Uterus (tissue), 4 donors: ENCODE results near the gene NPB. TPM values are rescaled to one million over a fixed set of nuclear protein-coding genes. Genes with fewer than 3 reads are reported as not detected.

Experiments
- DNase-seq, 2 donors: peaks; one replicate each; pipeline ENCODE4 v3.0.0-alpha.2; 2019 to 2020
- H3K27ac ChIP-seq, 2 donors: fragments of 200-600 bp; sonication (generic); 1 replicate in 1 of 2; 2 replicates in 1 of 2; pipeline ENCODE4 v1.5.1; 2016 to 2018
- H3K27me3 ChIP-seq, 2 donors: fragments of 200-600 bp; sonication (generic); one replicate each; pipeline ENCODE4 v1.5.1; 2018 to 2019; ENCODE audit warnings: control low read depth in 1 of 2
- H3K36me3 ChIP-seq, 2 donors: fragments of 200-600 bp; sonication (generic); one replicate each; pipeline ENCODE4 v1.5.1; 2019; ENCODE audit warnings: control low read depth in 1 of 2
- H3K4me1 ChIP-seq, 2 donors: fragments of 200-600 bp; sonication (generic); one replicate each; pipeline ENCODE4 v1.5.1; 2018 to 2019; ENCODE audit warnings: control low read depth in 1 of 2
- H3K4me3 ChIP-seq, 2 donors: fragments of 200-600 bp; sonication (generic); 1 replicate in 1 of 2; 2 replicates in 1 of 2; pipeline ENCODE4 v1.5.1; 2018 to 2019; ENCODE audit warnings: mild to moderate bottlenecking in 1 of 2
- H3K9me3 ChIP-seq, 2 donors: fragments of 200-600 bp; sonication (generic); one replicate each; pipeline ENCODE4 v1.5.1; 2019; ENCODE audit warnings: control low read depth in 1 of 2
- CTCF ChIP-seq, 4 experiments: fragments of 200-600 bp in 2 of 4; fragments of 450-650 bp in 2 of 4; sonication (generic) in 2 of 4; IDR thresholded peaks; one replicate each; pipeline ENCODE4 v1.5.1; 2016 to 2019; ENCODE audit warnings: antibody characterized with exemption in 4 of 4, mild to moderate bottlenecking in 2 of 4, moderate library complexity in 1 of 4
- POLR2A ChIP-seq, 2 donors: fragments of 450-650 bp; IDR thresholded peaks; one replicate each; pipeline ENCODE4 v1.6.1; 2016; ENCODE audit warnings: antibody characterized with exemption in 2 of 2, mild to moderate bottlenecking in 1 of 2, moderate library complexity in 1 of 2
- intact Hi-C: fragments of 100-400 bp; cut with DNase I; formaldehyde crosslinking; loops from one replicate; pipeline ENCODE4 v1.15.1; 2023; ENCODE audit warnings: low total_unique reads
- total RNA-seq, 4 donors: library from RNA; depleted of rRNA in 3 of 4; stranded (reverse); fragments of >200 nt in 3 of 4; gene quantifications; one replicate each; pipeline versions ENCODE4 v1.1.0 to v1.2.4, GENCODE V29; 2014 to 2023
- donor health status: DM: yes; HTN: yes; CAD: no.

The NPB gene
- total RNA-seq, 4 donors from 2014 or later, result 2.0 to 2.1 TPM; not detected in 2

- no peak overlapping the region for H3K27ac ChIP-seq
- DNase-seq, result no peak
These were observed 29.7 kb downstream of the NPB start for GRCh38 chr17:81931557-81932332.

GRCh38 chr17:81932333-81932983 lies 30.4 kb downstream of the NPB start:
- H3K9me3 ChIP-seq, result no peaks in the 10 kb centered on the region
- DNase-seq, result no peak
- H3K27ac ChIP-seq, result no peak overlapping the region
- no peaks in the 10 kb centered on the region for H3K4me1 ChIP-seq
- H3K4me3 ChIP-seq, result no peak overlapping the region
- H3K27me3 ChIP-seq, result no peaks in the 10 kb centered on the region
- TF ChIP-seq POLR2A (IDR thresholded peaks at IDR 0.05) (no peak), CTCF (IDR thresholded peaks at IDR 0.05) (no peak)
- no peaks in the 10 kb centered on the region for H3K36me3 ChIP-seq
- intact Hi-C loops, result no loop called here

More at GRCh38 chr17:81931557-81932332, 29.7 kb downstream of the NPB start:
- intact Hi-C loops, result no loop called here
- no peak overlapping the region for H3K4me3 ChIP-seq
- H3K27me3 ChIP-seq, result no peaks in the 10 kb centered on the region
- H3K9me3 ChIP-seq, result no peaks in the 10 kb centered on the region
- H3K4me1 ChIP-seq, result no peaks in the 10 kb centered on the region
- no peaks in the 10 kb centered on the region for H3K36me3 ChIP-seq
- no peak for TF ChIP-seq POLR2A (IDR thresholded peaks at IDR 0.05)

GRCh38 chr17:81933178-81933699 lies 31.2 kb downstream of the NPB start:
- intact Hi-C loops, result no loop called here

GRCh38 chr17:81934098-81934757 lies 32.2 kb downstream of the NPB start:
- DNase-seq, result no peak
- H3K9me3 ChIP-seq, result no peaks in the 10 kb centered on the region
- no peak overlapping the region for H3K27ac ChIP-seq
- no peaks in the 10 kb centered on the region for H3K4me1 ChIP-seq
- H3K27me3 ChIP-seq, result no peaks in the 10 kb centered on the region
- H3K36me3 ChIP-seq, result no peaks in the 10 kb centered on the region
- H3K4me3 ChIP-seq, result no peak overlapping the region
- intact Hi-C loops, result no loop called here
- TF ChIP-seq CTCF (IDR thresholded peaks at IDR 0.05) (no peak), POLR2A (IDR thresholded peaks at IDR 0.05) (no peak)

More at GRCh38 chr17:81933178-81933699, 31.2 kb downstream of the NPB start:
- Histone ChIP-seq H3K4me3 (no peak overlapping the region), H3K9me3 (no peaks in the 10 kb centered on the region), H3K36me3 (no peaks in the 10 kb centered on the region), H3K4me1 (no peaks in the 10 kb centered on the region), H3K27ac (no peak overlapping the region), H3K27me3 (no peaks in the 10 kb centered on the region)
- DNase-seq, result no peak
- no peak for TF ChIP-seq POLR2A (IDR thresholded peaks at IDR 0.05)
- no peak for TF ChIP-seq CTCF (IDR thresholded peaks at IDR 0.05)

- no peaks in the 10 kb centered on the region for H3K27me3 ChIP-seq
- no peak overlapping the region for H3K27ac ChIP-seq
- DNase-seq, result no peak
- H3K4me3 ChIP-seq, result no peak overlapping the region
- no peaks in the 10 kb centered on the region for H3K9me3 ChIP-seq
- TF ChIP-seq CTCF (IDR thresholded peaks at IDR 0.05), result no peak
- TF ChIP-seq POLR2A (IDR thresholded peaks at IDR 0.05), result no peak
- peaks cover 0 to 3% of the 10 kb centered on the region in 2 donors for H3K4me1 ChIP-seq
- H3K36me3 ChIP-seq, result no peaks in the 10 kb centered on the region
- intact Hi-C loops, result no loop called here
These were observed 33.0 kb downstream of the NPB start for GRCh38 chr17:81934850-81935708.
